Measurements from ENCODE around the gene SH3GLB1. TPM values are rescaled to one million over a fixed set of nuclear protein-coding genes. Genes with fewer than 3 reads are reported as not detected.

Gene SH3GLB1
- polyA plus RNA-seq, 2 of the 4 experiments (the other 2 are of a cell fraction): 22.2 to 33.9 TPM

GRCh38 chr1:86747304-86747703 is 42.9 kb downstream of the SH3GLB1 start:
- Histone ChIP-seq H3K4me3 (no peak overlapping the region), H3K27ac (no peak overlapping the region), H3K4me2 (no peak overlapping the region), H3K4me1 (no peaks in the 10 kb centered on the region), H3K9me3 (no peaks in the 10 kb centered on the region)
- CTCF ChIA-PET: no interaction called here
- WGBS (ENCODE audit: missing lambda C conversion rate): 52% methylated on average over 1 of the region's 1 CpG
- POLR2A ChIA-PET: no interaction called here
- ATAC-seq (no peak), FAIRE-seq (no peak), DNase-seq (ENCODE audit: low read depth in 1 of 2, low spot score in 1 of 2) (no peak)
- TF ChIP-seq HES2 (IDR thresholded peaks at IDR 0.05) (no peak), RNF2 (IDR thresholded peaks at IDR 0.05; ENCODE audit: borderline replicate concordance, low read depth) (no peak), CBX8 (IDR thresholded peaks at IDR 0.05) (no peak), SMC3 (IDR thresholded peaks at IDR 0.05) (no peak), RFX5 (IDR thresholded peaks at IDR 0.05) (no peak), NFE2L2 (conservative IDR thresholded peaks at IDR 0.05; ENCODE audit: low read length) (no peak), BCL3 (IDR thresholded peaks at IDR 0.05) (no peak), PHF8 (IDR thresholded peaks at IDR 0.05; ENCODE audit: borderline replicate concordance, low read depth) (no peak), POLR2A (IDR thresholded peaks at IDR 0.05; ENCODE audit: low read length) (no peak), ELK1 (IDR thresholded peaks at IDR 0.05; ENCODE audit: low read depth, low read length) (no peak), ESRRA (IDR thresholded peaks at IDR 0.05; ENCODE audit: borderline replicate concordance, low read length) (no peak), BHLHE40 (IDR thresholded peaks at IDR 0.05; ENCODE audit: low read depth, low read length) (no peak), HOXB13 (CRISPR knock-in tag; IDR thresholded peaks at IDR 0.05; ENCODE audit: low read depth) (no peak), JUN (IDR thresholded peaks at IDR 0.05) (no peak), FOXS1 (CRISPR knock-in tag; IDR thresholded peaks at IDR 0.05) (no peak), E2F6 (IDR thresholded peaks at IDR 0.05; ENCODE audit: borderline replicate concordance, low read depth) (no peak)

- ATAC-seq: no peak
- ChIA-PET POLR2A (no interaction called here), CTCF (interaction anchor here (0.6 to 2.2 kb wide), 2 partner anchors 44 to 86 kb away, joined by 3 to 5 read pairs; partner anchors contain the start of gene SH3GLB1)
- TF ChIP-seq JUNB (IDR thresholded peaks at IDR 0.05) (no peak), FOXS1 (CRISPR knock-in tag; IDR thresholded peaks at IDR 0.05) (no peak), CEBPB (IDR thresholded peaks at IDR 0.05) (no peak), EP300 (IDR thresholded peaks at IDR 0.05) (no peak), MAFK (IDR thresholded peaks at IDR 0.05; ENCODE audit: partially characterized antibody) (no peak), POLR2AphosphoS2 (conservative IDR thresholded peaks at IDR 0.05; ENCODE audit: low read length) (no peak), ESRRA (IDR thresholded peaks at IDR 0.05; ENCODE audit: borderline replicate concordance, low read length) (no peak), REST (IDR thresholded peaks at IDR 0.05) (no peak), EHF (CRISPR knock-in tag; IDR thresholded peaks at IDR 0.05) (no peak), PBX3 (IDR thresholded peaks at IDR 0.05) (no peak), NR3C1 (IDR thresholded peaks at IDR 0.05) (no peak), MYC (IDR thresholded peaks at IDR 0.05; ENCODE audit: borderline replicate concordance, low read length) (no peak), HOXB5 (CRISPR knock-in tag; IDR thresholded peaks at IDR 0.05) (no peak), BCL3 (IDR thresholded peaks at IDR 0.05) (no peak)
- TF ChIP-seq, protein P1, sequence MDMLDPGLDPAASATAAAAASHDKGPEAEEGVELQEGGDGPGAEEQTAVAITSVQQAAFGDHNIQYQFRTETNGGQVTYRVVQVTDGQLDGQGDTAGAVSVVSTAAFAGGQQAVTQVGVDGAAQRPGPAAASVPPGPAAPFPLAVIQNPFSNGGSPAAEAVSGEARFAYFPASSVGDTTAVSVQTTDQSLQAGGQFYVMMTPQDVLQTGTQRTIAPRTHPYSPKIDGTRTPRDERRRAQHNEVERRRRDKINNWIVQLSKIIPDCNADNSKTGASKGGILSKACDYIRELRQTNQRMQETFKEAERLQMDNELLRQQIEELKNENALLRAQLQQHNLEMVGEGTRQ (IDR thresholded peaks at IDR 0.05): no peak
- Histone ChIP-seq H3K4me2 (no peak overlapping the region), H3K4me3 (no peak overlapping the region), H3K9me3 (no peaks in the 10 kb centered on the region), H3K27ac (no peak overlapping the region), H3K4me1 (no peaks in the 10 kb centered on the region)
- no peak for DNase-seq (ENCODE audit: low read depth in 1 of 2, low spot score in 1 of 2)
- FAIRE-seq: no peak
- WGBS (ENCODE audit: missing lambda C conversion rate): 91% methylated on average over 4 of the region's 4 CpGs
Measured at GRCh38 chr1:86748622-86749373, 44.4 kb downstream of the SH3GLB1 start.

Data from A549 (cell line).